Esophagus squamous epithelium (tissue), 5 donors: ENCODE results near the gene MITD1. TPM values are rescaled to one million over a fixed set of nuclear protein-coding genes. Genes with fewer than 3 reads are reported as not detected.

ENCODE experiments used
- DNase-seq: peaks from one replicate; lab custom pipeline; 2025; lab: John Stamatoyannopoulos, UW
- H3K27ac ChIP-seq, 4 donors: fragments of 200-600 bp; sonication (generic); one replicate each; pipeline ENCODE4 v1.5.1; 2016 to 2019; ENCODE audit warnings: mild to moderate bottlenecking in 1 of 4
- H3K27me3 ChIP-seq, 4 donors: fragments of 200-600 bp; sonication (generic); 1 replicate in 3 of 4; 2 replicates in 1 of 4; pipeline versions ENCODE4 v1.5.1 to v1.6.0; 2017 to 2021; ENCODE audit warnings: antibody characterized with exemption in 1 of 4
- H3K36me3 ChIP-seq, 3 donors: fragments of 200-600 bp; sonication (generic); one replicate each; pipeline ENCODE4 v1.5.1; 2016 to 2019
- H3K4me1 ChIP-seq, 3 donors: fragments of 200-600 bp; sonication (generic); one replicate each; pipeline ENCODE4 v1.5.1; 2017 to 2019
- H3K4me3 ChIP-seq, 4 donors: fragments of 200-600 bp; sonication (generic); 1 replicate in 3 of 4; 2 replicates in 1 of 4; pipeline ENCODE4 v1.5.1; 2016 to 2019; ENCODE audit warnings: mild to moderate bottlenecking in 2 of 4, moderate library complexity in 1 of 4
- H3K9me3 ChIP-seq, 3 donors: fragments of 200-600 bp; sonication (generic); one replicate each; pipeline ENCODE4 v1.5.1; 2016 to 2019
- CTCF ChIP-seq, 6 experiments: fragments of 450-650 bp in 4 of 6; fragments of 200-600 bp in 2 of 6; sonication (generic) in 2 of 6; IDR thresholded peaks; one replicate each; pipeline ENCODE4 v1.5.1; 2016 to 2019; ENCODE audit warnings: antibody characterized with exemption in 6 of 6, mild to moderate bottlenecking in 4 of 6, moderate library complexity in 4 of 6
- POLR2A ChIP-seq, 4 donors: fragments of 450-650 bp; IDR thresholded peaks; one replicate each; pipeline ENCODE4 v1.6.1; 2017; ENCODE audit warnings: antibody characterized with exemption in 4 of 4, mild to moderate bottlenecking in 4 of 4, moderate library complexity in 3 of 4
- WGBS, 2 donors: methylation state at CpG; one replicate each; pipeline ENCODE4 v1.1.5; 2018; 5-methylcytosine and 5-hydroxymethylcytosine counted together
- intact Hi-C: fragments of 100-400 bp; cut with DNase I; formaldehyde crosslinking; loops from one replicate; pipeline ENCODE4 v1.15.0; 2022
- total RNA-seq, 4 donors: library from RNA; depleted of rRNA; stranded (reverse); fragments of >200 nt; gene quantifications; one replicate each; pipeline ENCODE4 v1.1.0, GENCODE V29; 2016
- donor health status: DM: yes; HTN: yes; CAD: no.

The MITD1 gene
- total RNA-seq, result 10 to 100 TPM; 10.8 to 32.3 (median 28.7) TPM

DNA sequence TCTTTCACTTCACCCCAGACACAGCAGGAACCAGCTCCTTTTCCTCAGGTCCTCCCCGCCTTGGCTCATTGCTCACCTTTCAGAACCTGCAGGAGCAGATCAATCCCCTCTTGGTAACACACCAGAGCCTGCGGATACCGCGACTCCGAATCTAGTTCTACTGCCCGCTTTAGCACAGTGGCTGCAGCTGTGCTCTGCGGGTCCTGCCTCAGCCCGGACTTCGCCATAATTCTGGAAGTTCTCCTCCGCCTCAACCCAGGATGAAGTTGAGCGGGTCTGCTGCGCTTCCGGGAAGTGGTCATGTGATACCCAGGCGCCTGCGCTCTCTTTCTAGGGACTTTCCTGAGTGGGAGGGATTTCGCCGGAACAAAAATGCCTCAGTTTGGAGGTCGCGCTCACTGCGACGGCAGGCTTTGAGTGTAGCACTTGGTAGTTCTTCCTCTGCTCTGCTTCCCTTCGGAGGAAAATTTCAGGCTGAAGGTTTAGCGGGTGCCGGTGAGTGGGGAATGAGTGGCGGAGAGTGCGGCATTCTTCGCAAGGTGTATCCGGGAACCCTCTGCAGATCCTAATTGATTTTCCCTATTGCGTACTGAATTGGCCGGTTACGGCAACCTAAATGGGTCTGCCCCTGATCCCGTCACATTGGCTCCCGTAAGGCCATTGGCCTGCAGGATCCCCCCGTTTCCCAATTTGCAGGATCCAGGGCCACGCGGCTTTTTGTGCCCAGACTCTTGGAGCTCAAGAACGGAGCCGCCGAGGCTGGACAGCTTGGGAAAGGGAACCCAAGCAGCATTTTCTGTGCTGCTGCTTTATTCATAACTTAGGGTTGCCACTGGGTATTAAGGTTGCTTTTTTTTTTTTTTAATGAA lies at the start of gene MITD1, which contains the start of gene MRPL30:
TSS of gene MITD1 (minus strand) at position 304 of the 869 bp plus-strand sequence. CDS start at position 227, 77 bp downstream.
TSS of gene MRPL30 (plus strand) at position 430 of the 869 bp plus-strand sequence. CDS start 5,020 bp downstream, outside the sequence.
- Histone ChIP-seq H3K4me1 (peaks cover 14 to 55% (median 21%) of the 10 kb centered on the region in 3 donors), H3K27me3 (no peaks in the 10 kb centered on the region), H3K27ac (peak within 1 kb of the TSS; percentile 67 to 81 (median 79)), H3K4me3 (peak within 1 kb of the TSS; percentile 58 to 97 (median 63)), H3K36me3 (no peaks in the 10 kb centered on the region), H3K9me3 (no peaks in the 10 kb centered on the region)
- peak in 1 of 6 experiments; percentile 50 for TF ChIP-seq CTCF (IDR thresholded peaks at IDR 0.05)
- TF ChIP-seq POLR2A (IDR thresholded peaks at IDR 0.05), result peak in 2 of 4 donors; percentile 32 to 45
- intact Hi-C loops, result loop anchor here (10.0 kb wide), 1 partner anchor 154 kb away; the partner anchor contains the start of genes EIF5B and TXNDC9
- DNase-seq, result peak; percentile 56
- WGBS, 2 donors, result 0% methylated on average over 31 to 37 of the region's 39 CpGs

DNA sequence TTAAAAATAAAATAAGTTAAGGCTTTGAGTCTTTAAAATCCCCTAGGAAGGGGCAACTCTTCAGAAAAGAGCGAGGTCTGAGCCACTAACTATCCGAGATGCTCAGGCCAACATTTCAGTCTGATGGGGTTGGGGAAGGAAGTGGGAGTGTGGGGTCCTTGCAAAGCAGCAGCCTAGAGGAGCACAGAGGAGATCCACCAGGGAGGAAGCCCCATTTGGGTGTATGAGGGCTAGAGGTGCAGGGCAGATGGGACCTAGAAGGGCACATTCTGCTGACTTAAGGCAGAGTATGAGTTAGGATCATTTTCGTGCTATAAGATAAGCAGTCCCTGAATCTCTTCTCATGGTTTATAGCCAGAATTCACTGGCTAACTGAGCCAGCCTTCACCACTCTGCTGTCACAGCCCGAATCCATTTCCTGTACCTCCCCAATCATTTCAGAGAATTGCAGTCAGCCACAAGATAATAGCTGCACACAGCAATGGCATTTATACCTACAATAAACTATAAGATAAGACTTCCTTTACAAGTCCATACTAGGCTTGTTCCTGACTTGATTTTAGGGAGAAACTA lies 37.2 kb upstream of the MITD1 start:
- WGBS, 2 donors, result 77 to 82% methylated on average over 3 to 4 of the region's 4 CpGs
- TF ChIP-seq CTCF (IDR thresholded peaks at IDR 0.05), result no peak
- no peak for TF ChIP-seq POLR2A (IDR thresholded peaks at IDR 0.05)
- intact Hi-C loops, result no loop called here
- DNase-seq, result no peak
- Histone ChIP-seq H3K4me3 (no peak overlapping the region), H3K36me3 (peaks cover 0 to 8% (median 0%) of the 10 kb centered on the region in 3 donors), H3K27me3 (no peaks in the 10 kb centered on the region), H3K27ac (no peak overlapping the region), H3K9me3 (no peaks in the 10 kb centered on the region), H3K4me1 (no peaks in the 10 kb centered on the region)

DNA sequence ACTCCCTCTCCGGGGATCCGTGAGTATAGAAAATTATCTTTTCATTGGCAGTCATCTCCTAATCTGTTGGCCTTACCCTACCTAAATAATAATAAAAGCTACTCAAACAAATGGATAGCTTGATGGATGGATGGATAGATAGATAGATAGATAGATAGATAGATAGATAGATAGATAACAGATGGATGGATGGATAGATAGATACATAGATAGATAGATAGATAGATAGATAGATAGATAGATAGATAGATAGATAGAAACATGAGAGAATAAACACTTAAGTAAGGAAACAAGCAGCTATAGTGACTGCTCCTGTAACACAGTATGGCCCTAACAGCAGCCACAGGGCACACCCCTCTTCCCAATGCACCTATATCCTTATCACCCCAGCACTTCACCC lies 35.2 kb upstream of the MITD1 start:
- WGBS, 2 donors, result 93 to 100% methylated on average over 1 to 2 of the region's 2 CpGs
- TF ChIP-seq POLR2A (IDR thresholded peaks at IDR 0.05) (no peak), CTCF (IDR thresholded peaks at IDR 0.05) (no peak)
- Histone ChIP-seq H3K9me3 (no peaks in the 10 kb centered on the region), H3K27ac (no peak overlapping the region), H3K4me3 (no peak overlapping the region), H3K27me3 (no peaks in the 10 kb centered on the region), H3K4me1 (no peaks in the 10 kb centered on the region), H3K36me3 (peaks cover 0 to 8% (median 0%) of the 10 kb centered on the region in 3 donors)
- DNase-seq, result no peak
- intact Hi-C loops, result no loop called here

- intact Hi-C loops, result no loop called here
- 75 to 76% methylated on average over 5 of the region's 5 CpGs for WGBS, 2 donors
These were observed 24.6 kb upstream of the MITD1 start for GRCh38 chr2:99205491-99205890.

More at GRCh38 chr2:99205491-99205890, 24.6 kb upstream of the MITD1 start:
- no peak overlapping the region for H3K27ac ChIP-seq
- no peak for DNase-seq
- H3K36me3 ChIP-seq, result no peaks in the 10 kb centered on the region
- H3K9me3 ChIP-seq, result peaks cover 0 to 15% (median 0%) of the 10 kb centered on the region in 3 donors
- H3K4me3 ChIP-seq, result no peak overlapping the region
- no peaks in the 10 kb centered on the region for H3K4me1 ChIP-seq
- TF ChIP-seq POLR2A (IDR thresholded peaks at IDR 0.05) (no peak), CTCF (IDR thresholded peaks at IDR 0.05) (no peak)
- no peaks in the 10 kb centered on the region for H3K27me3 ChIP-seq
